Measurements from ENCODE around the gene ITPK1.

ITPK1 gene

DNA sequence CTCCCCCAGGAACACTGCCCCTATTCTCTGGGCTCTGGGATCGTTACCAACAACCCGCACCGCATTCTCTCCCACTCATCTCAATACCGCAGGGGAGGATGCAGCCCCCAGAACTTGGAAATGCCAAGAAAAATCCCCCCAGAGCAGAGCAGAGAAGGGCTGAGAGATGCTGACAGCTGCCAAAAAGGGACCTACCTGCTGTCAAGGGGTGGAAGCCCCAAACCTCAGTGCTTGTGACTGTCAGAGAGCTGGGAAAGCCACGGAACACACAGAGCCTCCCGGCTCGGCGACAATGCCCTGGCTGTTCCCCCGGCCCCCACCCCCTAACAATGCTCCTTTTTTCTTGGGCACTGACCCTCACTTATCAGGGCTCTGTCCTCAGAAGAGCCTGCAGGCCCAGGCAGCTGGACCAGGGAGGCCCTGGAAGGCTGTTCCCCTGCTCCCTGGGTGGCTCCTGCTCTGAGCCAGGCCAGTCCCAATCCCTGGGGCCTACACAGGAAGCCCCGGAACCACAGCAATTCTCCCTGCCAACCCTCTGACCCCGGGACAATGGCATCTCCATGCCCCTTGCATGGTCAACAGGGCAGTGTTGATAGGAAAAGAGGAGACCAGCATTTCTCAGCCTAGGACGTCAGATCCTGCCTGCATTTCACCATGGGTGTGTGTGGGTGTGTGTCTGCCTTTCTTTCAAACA, 78.9 kb downstream of the ITPK1 start:
- Histone ChIP-seq H3K27me3 (ENCODE audit: low read depth, low read length) (no peaks in the 10 kb centered on the region), H3K36me3 (ENCODE audit: control insufficient read depth in 1 of 2, insufficient read depth in 2 of 2, low read length in 2 of 2) (no peaks in the 10 kb centered on the region), H3K9me3 (ENCODE audit: control insufficient read depth in 1 of 2, low read length in 2 of 2) (no peaks in the 10 kb centered on the region), H3K4me3 (ENCODE audit: low read depth in 1 of 2, low read length in 2 of 2) (no peak overlapping the region), H3K4me1 (ENCODE audit: control insufficient read depth in 1 of 2, insufficient read depth in 2 of 2, low read length in 2 of 2) (peaks cover 28 to 81% of the 10 kb centered on the region in 2 donors), H3K27ac (ENCODE audit: low read length) (peak overlapping the region; percentile 7)

DNA sequence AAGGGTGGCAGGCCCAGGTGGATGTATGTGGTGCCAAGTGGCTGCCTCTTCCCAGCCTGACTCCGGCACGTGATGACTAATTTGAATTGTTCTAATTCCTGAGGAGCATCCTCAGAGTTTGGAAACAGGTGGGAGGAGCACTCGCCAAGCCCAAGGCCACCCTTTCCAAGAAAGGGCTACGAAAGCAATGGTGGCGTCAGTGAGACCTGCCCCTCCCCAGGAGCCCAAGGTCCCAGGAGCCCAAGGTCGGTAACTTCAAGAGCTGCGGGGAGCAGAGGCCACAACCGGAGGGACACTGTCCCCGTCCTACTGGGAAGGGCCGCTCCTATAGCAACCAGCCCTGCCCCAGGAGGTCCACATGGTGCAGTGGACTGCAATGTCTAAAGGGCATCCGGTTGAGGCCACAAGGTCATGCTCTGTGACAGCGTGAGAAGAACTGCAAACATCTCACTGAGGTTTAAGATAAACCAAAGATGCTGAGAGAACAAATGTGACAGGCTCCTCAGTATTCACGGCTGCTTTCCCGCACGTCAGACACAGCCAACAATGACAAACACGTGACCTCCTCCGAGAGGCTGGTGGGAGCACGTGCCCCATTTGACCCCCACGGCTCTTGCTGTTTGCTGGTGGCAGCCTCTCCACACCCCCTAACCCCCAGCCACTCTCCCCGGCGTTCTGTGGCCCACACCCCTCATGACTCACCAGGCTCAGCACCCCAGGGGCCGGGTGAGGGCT, 79.6 kb downstream of the ITPK1 start:
- Histone ChIP-seq H3K27ac (ENCODE audit: low read length) (no peak overlapping the region), H3K9me3 (ENCODE audit: control insufficient read depth in 1 of 2, low read length in 2 of 2) (no peaks in the 10 kb centered on the region), H3K4me3 (ENCODE audit: low read depth in 1 of 2, low read length in 2 of 2) (no peak overlapping the region), H3K4me1 (ENCODE audit: control insufficient read depth in 1 of 2, insufficient read depth in 2 of 2, low read length in 2 of 2) (peaks cover 27 to 74% of the 10 kb centered on the region in 2 donors), H3K27me3 (ENCODE audit: low read depth, low read length) (no peaks in the 10 kb centered on the region), H3K36me3 (ENCODE audit: control insufficient read depth in 1 of 2, insufficient read depth in 2 of 2, low read length in 2 of 2) (no peaks in the 10 kb centered on the region)

DNA sequence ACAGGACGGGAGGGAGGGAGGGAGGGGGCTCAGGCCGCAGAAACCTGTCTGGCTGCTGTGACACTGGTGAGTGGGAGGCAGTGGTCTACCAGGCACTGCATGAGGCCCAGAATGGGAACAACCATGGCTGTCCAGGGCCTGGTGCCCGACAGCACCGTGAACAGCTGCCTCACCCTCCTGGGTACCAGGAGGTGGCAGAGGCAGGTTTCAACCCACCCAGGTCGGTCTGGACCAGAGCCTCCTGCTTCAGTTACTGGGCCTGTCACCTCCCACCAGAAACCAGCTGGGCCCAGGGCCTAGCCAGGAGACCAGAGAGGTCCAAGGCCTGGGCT, 80.2 kb downstream of the ITPK1 start:
- Histone ChIP-seq H3K36me3 (ENCODE audit: control insufficient read depth in 1 of 2, insufficient read depth in 2 of 2, low read length in 2 of 2) (no peaks in the 10 kb centered on the region), H3K4me1 (ENCODE audit: control insufficient read depth in 1 of 2, insufficient read depth in 2 of 2, low read length in 2 of 2) (peaks cover 21 to 69% of the 10 kb centered on the region in 2 donors), H3K27me3 (ENCODE audit: low read depth, low read length) (no peaks in the 10 kb centered on the region), H3K9me3 (ENCODE audit: control insufficient read depth in 1 of 2, low read length in 2 of 2) (no peaks in the 10 kb centered on the region), H3K27ac (ENCODE audit: low read length) (no peak overlapping the region), H3K4me3 (ENCODE audit: low read depth in 1 of 2, low read length in 2 of 2) (no peak overlapping the region)

DNA sequence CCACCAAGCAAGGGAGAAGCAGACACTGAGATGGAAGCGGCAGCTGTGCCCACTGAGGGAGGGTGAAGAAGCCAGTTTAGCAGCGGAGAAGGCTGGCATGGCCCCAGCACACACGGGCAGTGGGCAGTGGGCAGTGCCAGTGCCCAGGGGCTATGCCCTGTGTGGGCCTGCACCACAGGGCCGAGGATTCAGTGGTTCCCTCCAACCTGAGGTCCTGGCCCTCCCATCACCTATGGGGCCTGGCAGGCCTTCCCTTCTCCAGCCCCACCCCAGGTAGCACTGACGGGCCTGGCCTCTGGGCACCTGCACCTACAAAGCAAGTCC, 81.1 kb downstream of the ITPK1 start:
- no peaks in the 10 kb centered on the region for H3K9me3 ChIP-seq (ENCODE audit: control insufficient read depth in 1 of 2, low read length in 2 of 2)
- H3K4me3 ChIP-seq (ENCODE audit: low read depth in 1 of 2, low read length in 2 of 2) = no peak overlapping the region
- no peaks in the 10 kb centered on the region for H3K27me3 ChIP-seq (ENCODE audit: low read depth, low read length)
- H3K36me3 ChIP-seq (ENCODE audit: control insufficient read depth in 1 of 2, insufficient read depth in 2 of 2, low read length in 2 of 2) = no peaks in the 10 kb centered on the region
- H3K4me1 ChIP-seq (ENCODE audit: control insufficient read depth in 1 of 2, insufficient read depth in 2 of 2, low read length in 2 of 2) = peaks cover 12 to 69% of the 10 kb centered on the region in 2 donors
- no peak overlapping the region for H3K27ac ChIP-seq (ENCODE audit: low read length)

DNA sequence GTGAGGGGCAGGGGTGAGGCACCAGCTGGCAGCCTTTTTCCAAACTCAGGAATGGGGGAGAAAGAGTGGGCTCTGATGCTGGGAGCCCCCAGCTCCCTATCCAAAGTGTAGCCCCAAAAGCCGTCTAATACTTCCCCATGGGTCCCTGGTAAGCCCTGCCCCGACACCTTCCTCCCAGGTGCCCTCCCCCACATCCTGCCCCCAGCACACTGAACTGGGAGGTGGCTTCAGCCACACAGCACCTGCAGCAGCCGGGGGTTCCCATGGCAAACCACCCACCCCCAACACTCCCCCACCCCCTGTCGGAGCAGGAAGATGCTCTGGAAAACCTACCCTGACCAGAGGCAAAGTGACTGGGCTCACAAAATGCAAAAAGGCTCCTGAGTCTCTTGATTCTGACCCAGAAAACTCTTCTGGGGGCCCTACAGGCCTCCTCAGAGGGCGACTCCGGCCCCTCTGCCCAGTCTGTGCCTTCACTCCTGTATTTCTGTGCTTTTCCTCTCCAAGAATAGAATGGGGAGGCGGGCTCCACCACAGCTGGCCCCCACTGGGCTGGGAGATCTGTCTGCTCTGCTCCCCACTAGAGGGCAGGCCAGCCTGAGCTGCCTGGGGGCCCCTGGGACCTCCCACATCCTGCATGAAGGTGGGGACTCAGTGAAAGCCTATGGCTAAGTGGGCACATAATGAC, 81.6 kb downstream of the ITPK1 start:
- H3K36me3 ChIP-seq (ENCODE audit: control insufficient read depth in 1 of 2, insufficient read depth in 2 of 2, low read length in 2 of 2) = no peaks in the 10 kb centered on the region
- no peaks in the 10 kb centered on the region for H3K27me3 ChIP-seq (ENCODE audit: low read depth, low read length)
- no peak overlapping the region for H3K27ac ChIP-seq (ENCODE audit: low read length)
- peaks cover 9 to 70% of the 10 kb centered on the region in 2 donors for H3K4me1 ChIP-seq (ENCODE audit: control insufficient read depth in 1 of 2, insufficient read depth in 2 of 2, low read length in 2 of 2)
- H3K4me3 ChIP-seq (ENCODE audit: low read depth in 1 of 2, low read length in 2 of 2) = no peak overlapping the region
- H3K9me3 ChIP-seq (ENCODE audit: control insufficient read depth in 1 of 2, low read length in 2 of 2) = no peaks in the 10 kb centered on the region

DNA sequence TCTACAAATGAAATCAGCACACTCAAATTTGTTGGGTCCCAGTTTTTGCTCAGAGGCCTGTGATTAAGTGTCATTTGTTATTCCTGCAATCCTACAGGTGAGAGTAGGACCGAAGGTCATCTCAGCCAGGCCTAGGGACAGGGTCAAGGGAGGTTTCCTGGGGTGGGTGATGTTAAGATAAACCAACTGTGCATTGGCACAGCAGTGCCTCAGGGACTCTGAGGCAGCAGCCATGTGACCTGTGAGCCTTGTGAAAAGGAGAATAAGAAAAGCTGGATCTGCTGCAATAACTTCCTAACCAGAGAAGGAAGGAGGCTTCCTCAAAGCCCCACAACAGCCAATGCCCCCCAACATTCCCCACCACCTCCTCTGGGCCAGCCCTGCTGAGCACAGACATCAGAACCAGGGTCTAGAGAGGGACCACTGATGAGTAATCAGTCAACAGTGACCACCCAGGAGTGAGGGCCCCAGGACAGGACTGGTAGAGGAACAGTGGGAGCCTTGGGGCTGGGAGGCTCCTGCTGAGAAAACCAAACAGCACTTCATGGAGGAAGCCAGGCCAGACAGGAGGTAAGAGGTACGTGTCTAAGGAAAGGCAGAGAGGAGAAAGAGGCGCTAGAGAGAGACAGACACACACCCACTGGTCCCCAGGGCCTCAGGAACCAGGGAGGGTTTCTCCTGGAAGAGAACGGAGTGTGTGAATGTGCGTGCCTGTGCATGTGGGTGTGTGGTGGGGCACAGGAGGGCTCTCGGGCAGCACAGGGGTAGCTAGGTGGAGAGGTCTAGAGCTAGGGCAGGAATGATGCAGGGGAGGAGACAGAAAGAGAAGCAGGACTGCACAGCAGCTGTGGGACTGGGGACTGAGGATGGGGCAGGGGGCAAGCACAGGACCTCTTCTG, 82.4 kb downstream of the ITPK1 start:
- Histone ChIP-seq H3K9me3 (ENCODE audit: control insufficient read depth in 1 of 2, low read length in 2 of 2) (no peaks in the 10 kb centered on the region), H3K27ac (ENCODE audit: low read length) (peak overlapping the region; percentile 20), H3K36me3 (ENCODE audit: control insufficient read depth in 1 of 2, insufficient read depth in 2 of 2, low read length in 2 of 2) (no peaks in the 10 kb centered on the region), H3K4me3 (ENCODE audit: low read depth in 1 of 2, low read length in 2 of 2) (no peak overlapping the region), H3K4me1 (ENCODE audit: control insufficient read depth in 1 of 2, insufficient read depth in 2 of 2, low read length in 2 of 2) (peaks cover 9 to 67% of the 10 kb centered on the region in 2 donors), H3K27me3 (ENCODE audit: low read depth, low read length) (no peaks in the 10 kb centered on the region)

DNA sequence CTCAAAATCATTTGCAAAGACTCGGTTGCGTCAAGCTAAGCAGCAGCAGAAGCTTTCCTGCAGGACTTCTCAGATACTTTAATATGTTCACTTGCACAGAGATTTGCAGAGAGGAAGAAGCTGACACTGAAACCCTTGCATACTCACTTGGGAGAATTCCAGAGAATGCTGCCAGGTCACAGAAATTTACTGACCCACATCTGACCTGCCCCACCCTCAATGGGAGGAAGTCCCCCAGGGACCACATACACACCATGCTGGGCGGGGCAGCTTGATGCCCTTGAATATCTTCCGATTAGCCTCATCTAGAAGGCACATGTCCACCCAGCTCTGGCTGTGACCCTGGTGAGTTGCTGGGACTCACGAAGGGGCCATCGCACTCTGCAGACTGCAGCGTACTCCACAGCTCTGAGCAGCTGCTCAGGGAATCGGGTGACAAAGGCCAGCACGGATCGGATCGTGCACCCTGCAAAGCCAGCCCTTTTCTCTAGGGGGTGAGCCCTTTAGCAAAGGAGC, 83.2 kb downstream of the ITPK1 start:
- H3K27ac ChIP-seq (ENCODE audit: low read length) = no peak overlapping the region
- no peaks in the 10 kb centered on the region for H3K9me3 ChIP-seq (ENCODE audit: control insufficient read depth in 1 of 2, low read length in 2 of 2)
- no peak overlapping the region for H3K4me3 ChIP-seq (ENCODE audit: low read depth in 1 of 2, low read length in 2 of 2)
- no peaks in the 10 kb centered on the region for H3K27me3 ChIP-seq (ENCODE audit: low read depth, low read length)
- H3K4me1 ChIP-seq (ENCODE audit: control insufficient read depth in 1 of 2, insufficient read depth in 2 of 2, low read length in 2 of 2) = peaks cover 9 to 60% of the 10 kb centered on the region in 2 donors
- no peaks in the 10 kb centered on the region for H3K36me3 ChIP-seq (ENCODE audit: control insufficient read depth in 1 of 2, insufficient read depth in 2 of 2, low read length in 2 of 2)

DNA sequence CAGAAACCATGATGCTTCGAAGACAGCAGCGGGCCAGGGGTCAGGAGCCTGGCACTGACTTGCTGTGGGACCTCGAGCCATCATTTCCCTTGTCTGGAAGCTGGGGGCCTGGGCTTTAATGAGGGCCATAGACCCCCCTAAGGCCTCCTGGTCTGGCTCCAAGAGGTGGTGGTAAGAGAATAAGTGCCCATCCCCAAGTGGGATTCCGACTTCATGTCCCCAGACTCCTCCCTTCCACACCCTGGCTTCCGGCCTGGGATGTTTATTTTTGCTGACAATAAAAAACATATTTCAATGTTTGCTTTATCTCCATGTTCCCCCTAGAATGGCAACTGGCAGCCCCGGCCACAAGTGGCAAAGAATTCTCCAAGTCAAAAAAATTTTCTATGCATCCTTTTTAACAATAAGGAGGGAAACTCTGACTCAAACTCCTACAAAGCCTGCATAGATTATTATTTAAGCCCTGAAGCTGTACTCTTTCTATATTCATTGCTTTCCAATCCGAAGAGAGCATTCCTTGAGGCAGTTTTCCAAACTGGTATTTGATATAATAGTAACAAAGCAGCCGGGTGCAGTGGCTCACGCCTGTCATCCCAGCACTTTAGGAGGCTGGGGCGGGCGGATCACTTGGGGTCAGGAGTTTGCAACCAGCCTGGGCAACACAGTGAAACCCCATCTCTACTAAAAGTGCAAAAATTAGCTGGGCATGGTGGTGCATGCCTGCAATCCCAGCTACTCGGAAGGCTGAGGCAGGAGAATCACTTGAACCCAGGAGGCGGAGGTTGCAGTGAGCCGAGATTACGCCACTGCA, 84.0 kb downstream of the ITPK1 start:
- H3K27ac ChIP-seq (ENCODE audit: low read length) = no peak overlapping the region
- no peaks in the 10 kb centered on the region for H3K27me3 ChIP-seq (ENCODE audit: low read depth, low read length)
- no peak overlapping the region for H3K4me3 ChIP-seq (ENCODE audit: low read depth in 1 of 2, low read length in 2 of 2)
- no peaks in the 10 kb centered on the region for H3K9me3 ChIP-seq (ENCODE audit: control insufficient read depth in 1 of 2, low read length in 2 of 2)
- no peaks in the 10 kb centered on the region for H3K36me3 ChIP-seq (ENCODE audit: control insufficient read depth in 1 of 2, insufficient read depth in 2 of 2, low read length in 2 of 2)
- peaks cover 9 to 53% of the 10 kb centered on the region in 2 donors for H3K4me1 ChIP-seq (ENCODE audit: control insufficient read depth in 1 of 2, insufficient read depth in 2 of 2, low read length in 2 of 2)

DNA sequence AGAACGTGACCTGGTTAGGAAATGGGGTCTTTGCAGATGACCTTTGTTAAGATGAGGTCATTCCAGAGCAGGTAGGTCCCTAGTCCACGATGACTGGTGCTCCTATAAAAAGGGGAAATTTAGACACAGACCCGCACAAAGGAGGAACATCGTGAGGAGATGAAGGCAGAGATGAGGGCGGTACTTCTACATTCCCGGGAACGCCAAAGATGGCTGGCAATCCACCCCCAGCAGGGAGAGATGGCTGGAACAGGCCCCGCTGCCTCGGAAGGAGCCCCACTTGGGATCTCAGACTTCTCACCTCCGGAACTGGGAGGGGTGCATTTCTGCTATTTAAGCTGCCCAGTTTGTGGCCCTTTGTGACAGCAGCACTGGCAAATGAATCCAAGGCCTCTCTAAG, 85.0 kb downstream of the ITPK1 start:
- Histone ChIP-seq H3K9me3 (ENCODE audit: control insufficient read depth in 1 of 2, low read length in 2 of 2) (no peaks in the 10 kb centered on the region), H3K36me3 (ENCODE audit: control insufficient read depth in 1 of 2, insufficient read depth in 2 of 2, low read length in 2 of 2) (no peaks in the 10 kb centered on the region), H3K27ac (ENCODE audit: low read length) (no peak overlapping the region), H3K4me1 (ENCODE audit: control insufficient read depth in 1 of 2, insufficient read depth in 2 of 2, low read length in 2 of 2) (peaks cover 9 to 43% of the 10 kb centered on the region in 2 donors), H3K4me3 (ENCODE audit: low read depth in 1 of 2, low read length in 2 of 2) (no peak overlapping the region), H3K27me3 (ENCODE audit: low read depth, low read length) (no peaks in the 10 kb centered on the region)

DNA sequence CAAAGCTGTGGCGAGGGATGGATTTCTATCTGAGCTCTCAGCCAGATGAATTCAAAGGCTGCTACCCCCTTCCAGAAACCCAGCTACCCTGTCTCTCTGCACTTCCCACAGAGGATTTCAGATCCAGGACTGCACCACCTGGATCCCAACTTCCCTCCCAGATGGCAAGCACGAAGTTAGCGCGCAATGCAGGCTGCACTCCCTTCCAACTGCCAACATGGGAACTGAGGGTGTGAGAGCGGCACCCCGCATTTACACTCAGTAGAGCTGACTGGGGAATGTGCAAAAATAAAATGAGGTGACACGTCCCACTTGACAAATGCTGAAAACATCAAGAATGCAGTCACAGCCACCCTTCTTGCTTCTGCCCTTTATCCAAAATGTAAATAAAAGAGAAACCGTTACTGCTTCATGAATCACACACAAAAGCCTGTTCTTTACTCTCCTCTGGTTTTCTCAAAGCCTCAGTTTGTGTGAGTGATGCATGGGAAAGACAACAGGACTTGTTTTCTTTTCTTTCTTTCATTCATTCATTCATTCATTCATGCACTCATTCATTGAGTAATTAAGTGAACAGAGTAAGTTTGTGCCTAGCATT, 85.7 kb downstream of the ITPK1 start:
- no peak overlapping the region for H3K27ac ChIP-seq (ENCODE audit: low read length)
- peaks cover 9 to 40% of the 10 kb centered on the region in 2 donors for H3K4me1 ChIP-seq (ENCODE audit: control insufficient read depth in 1 of 2, insufficient read depth in 2 of 2, low read length in 2 of 2)
- H3K9me3 ChIP-seq (ENCODE audit: control insufficient read depth in 1 of 2, low read length in 2 of 2) = no peaks in the 10 kb centered on the region
- no peaks in the 10 kb centered on the region for H3K27me3 ChIP-seq (ENCODE audit: low read depth, low read length)
- no peaks in the 10 kb centered on the region for H3K36me3 ChIP-seq (ENCODE audit: control insufficient read depth in 1 of 2, insufficient read depth in 2 of 2, low read length in 2 of 2)
- no peak overlapping the region for H3K4me3 ChIP-seq (ENCODE audit: low read depth in 1 of 2, low read length in 2 of 2)

Data from muscle layer of duodenum (tissue), 2 donors.